CD1c-positive myeloid dendritic cell (primary cell): ENCODE measurements around the gene ZDHHC1.

Experiments
- DNase-seq: peaks from one replicate; pipeline ENCODE4 v3.0.0-alpha.2; 2016; ENCODE audit errors: extremely low spot score

The ZDHHC1 gene

DNA sequence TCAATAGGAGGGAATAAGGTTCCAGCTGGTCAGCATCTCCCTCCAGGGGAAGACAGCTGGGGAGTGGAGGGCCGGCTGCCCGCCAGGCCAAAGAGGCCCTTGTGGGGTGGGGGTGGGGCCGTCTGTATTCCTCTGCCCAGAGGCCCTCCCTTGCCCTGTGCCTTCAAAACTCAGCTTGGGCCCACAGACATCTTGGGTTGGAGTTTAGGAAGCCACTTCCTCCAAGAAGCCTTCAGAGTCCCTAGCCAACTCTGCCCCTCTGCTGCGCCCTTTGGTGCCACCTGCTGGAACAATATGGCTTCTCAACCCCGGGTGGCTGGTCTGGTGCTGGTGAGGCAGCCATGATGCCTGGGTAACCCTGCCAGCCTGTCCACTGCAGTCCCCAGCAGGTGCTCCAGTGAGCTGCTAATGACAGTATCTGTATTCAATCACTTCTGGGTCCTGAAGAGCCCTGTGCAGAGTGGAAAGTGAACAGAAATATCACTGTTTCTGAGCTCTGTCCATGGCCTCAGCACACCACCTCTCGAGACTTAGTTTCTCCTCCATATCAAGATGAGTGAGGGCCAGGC, 31.3 kb upstream of the ZDHHC1 start:
- DNase-seq, result peak; percentile 81

DNA sequence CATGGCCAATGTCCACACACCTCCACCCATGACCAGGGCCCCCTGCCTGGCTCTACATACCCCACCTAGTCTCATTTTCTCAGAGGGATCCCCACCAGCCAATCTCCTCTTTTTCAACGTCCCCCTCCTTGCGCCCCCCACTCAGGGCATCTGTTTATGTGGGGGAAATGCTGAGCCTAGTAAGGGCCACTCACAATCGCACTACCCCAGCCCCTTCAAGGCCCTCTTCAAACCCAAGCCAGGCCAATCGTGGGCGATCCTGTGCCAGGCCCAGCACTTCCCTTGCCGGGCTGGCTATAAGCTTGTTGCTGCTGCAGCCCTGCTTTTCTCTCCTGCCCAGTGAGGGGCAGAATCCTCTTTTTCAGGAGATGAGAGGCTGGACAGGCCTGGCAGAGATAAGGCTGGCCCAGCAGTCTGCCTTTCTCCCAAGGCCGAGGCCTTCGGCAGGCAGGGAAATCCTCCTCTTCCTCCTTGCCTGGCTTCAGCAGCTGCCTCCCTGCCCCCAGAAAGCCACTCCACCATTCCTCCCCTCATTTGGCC, 30.8 kb upstream of the ZDHHC1 start:
- DNase-seq, result no peak

DNA sequence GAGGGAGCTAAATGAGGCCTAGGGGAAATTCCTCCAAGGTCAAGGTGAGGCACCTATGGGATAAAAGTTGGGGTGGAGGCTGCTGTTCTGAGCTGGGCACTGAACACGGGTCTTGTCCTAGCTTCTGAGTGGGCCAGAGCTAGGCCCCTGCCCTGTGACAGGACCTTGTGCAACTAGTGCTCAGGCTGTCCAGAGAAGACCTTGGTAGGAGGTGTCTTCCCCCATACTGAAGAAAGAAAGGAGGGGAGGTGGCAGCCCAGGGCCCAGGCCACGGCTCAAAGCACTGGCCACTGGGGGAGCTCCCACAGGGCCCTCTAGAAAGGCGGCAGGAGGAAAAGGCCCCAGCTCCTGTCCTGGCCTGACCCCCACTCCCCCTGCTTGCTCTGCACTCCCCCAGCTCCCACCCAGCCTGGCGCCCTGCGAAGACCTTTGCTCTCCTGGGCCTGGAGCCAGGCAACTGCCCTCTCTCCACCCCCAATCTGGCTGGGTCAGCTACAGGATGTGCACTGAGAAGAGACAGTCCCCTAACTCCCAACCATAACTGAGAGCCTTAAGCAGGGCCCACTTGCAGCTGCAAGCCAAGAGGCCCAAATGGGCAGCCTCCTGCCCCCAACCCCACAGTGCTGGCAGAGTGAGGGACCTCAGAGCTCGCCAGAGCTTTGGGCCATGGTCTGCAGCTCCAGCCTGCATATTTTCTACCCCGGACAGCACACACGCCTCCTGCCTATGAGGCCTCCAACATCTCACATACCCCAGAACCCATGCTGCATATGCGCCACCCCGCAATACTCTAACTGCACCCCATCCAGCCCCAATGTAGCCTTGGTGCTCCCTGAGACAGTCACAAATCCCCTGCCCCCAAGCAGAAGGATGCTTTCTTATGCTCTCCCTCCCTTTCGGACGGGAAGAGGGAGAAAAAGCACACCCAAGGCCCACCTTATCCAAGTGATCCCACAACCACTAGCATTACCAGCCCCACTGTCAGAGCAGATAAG, 29.9 kb upstream of the ZDHHC1 start:
- DNase-seq, result no peak

DNA sequence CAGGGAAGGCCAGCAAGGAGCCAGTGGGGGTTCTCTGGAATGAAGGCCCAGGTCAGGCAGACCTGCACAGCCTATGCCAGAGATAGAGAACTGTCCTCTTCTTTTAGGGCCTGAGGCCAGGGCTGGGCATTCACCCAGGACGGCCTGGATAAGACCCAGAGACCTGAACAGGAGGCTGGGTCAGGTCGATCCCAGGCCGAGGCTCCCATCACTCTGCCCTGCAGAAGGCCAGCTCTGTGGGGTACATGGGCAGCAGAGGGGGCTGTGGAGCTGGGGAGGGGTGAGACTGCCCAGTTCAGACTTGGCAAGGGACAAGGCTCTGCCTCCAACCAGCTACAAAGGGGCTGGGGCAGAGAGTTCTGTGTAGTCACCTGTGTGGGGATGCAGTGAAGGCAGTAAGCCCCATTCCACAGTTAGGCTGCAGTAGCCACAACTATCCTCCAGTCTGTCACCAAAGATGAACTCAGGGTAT, 29.2 kb upstream of the ZDHHC1 start:
- DNase-seq, result no peak

DNA sequence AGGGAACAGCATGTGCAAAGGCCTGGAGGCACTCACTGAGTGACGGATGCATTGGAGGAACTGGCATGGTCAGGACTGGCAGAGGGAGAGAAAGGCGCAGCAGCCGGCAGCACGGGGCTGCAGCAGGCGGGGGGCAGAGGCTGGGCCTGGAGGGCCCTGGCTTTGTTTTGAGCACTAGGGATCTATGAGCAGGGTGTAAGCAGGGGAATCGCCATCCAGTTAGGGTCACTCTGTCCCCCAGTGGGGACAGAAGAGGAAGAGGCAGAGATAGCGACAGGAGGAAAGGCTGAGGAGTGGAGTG, 28.8 kb upstream of the ZDHHC1 start:
- no peak for DNase-seq

DNA sequence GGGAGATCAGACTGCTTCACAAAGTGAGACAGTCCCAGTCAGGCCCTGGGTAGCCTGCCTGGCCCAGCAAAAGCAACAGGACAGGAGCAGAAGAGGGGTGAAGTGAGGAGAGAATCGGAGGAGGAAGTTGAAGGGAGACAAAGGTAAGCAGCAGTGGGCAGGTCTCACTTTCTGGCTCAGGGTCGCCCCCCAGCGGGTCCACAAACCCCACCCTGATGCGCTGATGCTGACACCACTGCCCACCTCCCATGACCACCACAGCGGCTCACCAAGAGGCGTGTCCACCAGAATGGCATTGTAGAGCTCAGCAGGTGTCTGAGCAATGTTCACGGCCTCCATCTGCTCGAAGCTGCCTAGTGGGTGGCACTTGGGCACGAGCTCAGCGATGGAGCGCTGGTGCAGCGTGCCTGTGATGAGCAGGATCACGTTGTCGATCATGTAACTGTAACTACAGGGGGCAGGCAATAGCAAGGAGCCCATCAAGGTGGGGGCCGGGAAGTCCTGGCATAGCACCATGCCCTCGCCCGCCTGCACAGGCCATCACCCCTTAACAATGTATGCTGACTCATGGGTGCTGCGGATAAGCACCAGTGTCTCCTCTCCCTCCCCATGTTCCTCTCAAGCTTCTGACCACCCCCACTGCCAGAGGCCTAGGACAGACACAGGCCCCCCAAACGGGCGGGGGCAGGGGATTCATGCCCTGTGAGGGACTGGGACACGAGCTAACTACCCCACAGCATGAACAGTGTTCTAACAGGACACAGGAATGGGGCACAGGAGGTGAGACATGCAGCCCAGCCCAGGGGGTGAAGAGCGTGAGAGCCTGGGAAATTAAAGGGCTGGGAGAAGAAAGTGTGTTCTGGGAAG, 28.2 kb upstream of the ZDHHC1 start:
- DNase-seq, result no peak

DNA sequence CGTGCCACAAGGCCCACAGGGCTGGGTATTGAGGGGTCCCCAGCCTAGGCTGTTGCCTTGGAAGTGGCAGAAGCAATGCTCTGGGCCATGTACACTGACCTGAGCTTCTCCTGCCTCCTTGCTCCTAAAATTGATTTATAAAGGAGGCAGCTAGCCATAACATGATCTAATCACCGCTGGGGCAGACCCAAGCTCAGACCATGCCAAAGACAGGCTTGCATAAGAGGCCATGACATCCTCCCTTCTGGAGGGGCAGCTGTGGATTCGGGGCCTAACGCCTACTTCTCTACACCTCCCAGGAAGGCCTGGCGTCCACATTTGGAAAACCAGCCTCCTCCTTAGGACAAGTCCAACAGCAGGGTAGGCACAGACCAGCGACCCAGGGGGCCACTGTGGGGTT, 27.0 kb upstream of the ZDHHC1 start:
- no peak for DNase-seq

DNA sequence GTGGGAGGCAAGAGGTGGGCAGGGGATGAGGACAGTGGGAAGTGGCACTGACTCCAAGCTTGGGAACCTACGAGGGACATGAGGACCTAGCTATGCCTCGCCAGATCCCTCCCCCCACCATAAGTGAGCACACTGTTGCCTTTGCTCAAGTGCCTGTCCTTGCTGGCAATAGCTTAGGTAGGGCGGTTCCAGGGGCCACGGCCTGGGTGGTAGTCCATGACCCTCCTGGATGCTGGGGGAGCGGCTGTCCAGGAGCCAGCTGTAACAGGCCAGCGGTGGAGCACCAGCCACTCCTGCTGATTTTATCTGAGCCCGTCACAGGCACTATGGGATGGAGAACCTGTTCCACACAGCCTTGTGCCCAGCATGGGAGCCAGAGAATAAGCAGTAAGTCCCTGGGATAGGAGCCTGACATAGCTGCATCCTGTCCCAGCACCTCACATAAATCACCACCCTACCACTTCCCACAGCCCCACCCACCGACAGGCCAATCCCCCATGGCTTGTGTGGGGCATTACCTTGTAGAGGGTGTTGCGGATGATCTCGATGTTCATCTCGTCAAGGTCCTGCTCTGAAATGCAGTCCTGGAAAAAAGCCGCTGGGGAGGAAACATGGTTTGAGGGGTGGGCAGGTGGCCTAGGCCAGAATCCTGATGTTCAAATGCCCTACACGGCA, 26.4 kb upstream of the ZDHHC1 start:
- DNase-seq, result no peak

DNA sequence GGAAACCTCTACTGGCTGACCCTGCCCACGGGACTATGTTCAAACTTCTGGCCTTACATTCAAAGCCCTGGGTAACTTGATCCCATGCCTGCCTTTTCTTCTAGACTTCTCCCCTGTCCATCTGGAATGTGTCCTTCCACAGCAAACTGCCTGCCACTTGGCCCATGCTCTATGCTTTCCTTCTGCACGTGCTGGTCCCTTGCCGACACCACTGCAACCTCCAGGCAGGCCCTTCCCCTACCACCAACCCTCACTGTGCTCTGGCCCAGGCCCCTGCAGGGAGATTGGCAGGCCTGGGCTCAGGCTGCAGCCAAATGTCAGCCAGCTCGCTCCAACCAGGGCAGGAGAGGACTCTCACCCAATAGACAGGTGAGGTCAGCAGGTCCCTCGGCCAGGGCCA, 25.6 kb upstream of the ZDHHC1 start:
- DNase-seq, result no peak

DNA sequence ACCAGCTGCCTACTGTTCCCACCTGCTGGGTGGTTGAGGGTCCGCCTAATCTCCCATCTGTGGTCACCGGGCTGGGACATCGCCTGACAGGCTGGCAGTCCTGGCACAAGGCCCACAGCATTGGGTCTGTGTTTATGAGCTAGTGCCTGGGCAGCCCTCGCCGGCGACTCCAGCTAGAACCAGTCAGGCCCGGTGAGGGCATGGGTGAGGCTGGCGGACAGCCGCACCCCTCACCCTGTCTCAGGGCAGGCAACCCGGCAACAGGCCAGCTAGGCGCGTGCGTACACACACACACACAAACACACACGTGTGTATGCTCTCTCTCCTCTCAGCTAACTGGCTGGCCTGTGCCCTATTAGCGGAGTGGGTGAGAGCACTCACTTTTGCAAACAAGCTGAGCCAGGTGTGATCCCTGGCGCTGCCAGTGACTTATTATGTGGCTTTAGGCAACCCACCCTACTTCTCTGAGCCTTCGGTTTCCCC, 25.0 kb upstream of the ZDHHC1 start:
- DNase-seq, result no peak

DNA sequence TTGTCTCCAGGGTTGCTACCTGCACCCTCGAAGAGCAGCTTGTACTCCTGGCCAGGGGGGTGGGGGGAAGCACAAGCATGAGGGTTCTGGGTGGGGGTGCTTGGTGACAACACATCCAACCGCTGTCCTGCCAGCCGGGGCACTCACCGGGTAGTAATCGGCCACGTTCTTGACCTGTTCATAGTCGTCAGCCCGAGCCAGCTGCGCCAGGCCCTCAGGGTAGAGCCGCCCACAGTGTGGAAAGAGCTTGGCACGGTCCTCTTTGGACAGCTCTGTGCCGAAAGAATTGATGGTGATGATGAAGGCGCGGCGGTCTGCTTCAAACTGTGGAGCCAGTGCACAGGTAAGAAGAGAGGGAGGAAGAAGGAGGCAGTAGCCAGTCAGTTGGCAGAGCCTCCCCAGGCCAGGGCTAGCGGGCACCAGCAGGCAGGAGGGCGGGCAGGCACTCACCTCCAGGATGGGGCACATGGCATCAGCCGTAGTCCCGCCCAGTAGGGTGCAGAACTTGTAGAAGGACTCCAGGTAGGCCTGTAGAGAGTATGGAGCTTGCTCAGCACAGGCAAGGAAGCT, 22.6 kb upstream of the ZDHHC1 start:
- no peak for DNase-seq

DNA sequence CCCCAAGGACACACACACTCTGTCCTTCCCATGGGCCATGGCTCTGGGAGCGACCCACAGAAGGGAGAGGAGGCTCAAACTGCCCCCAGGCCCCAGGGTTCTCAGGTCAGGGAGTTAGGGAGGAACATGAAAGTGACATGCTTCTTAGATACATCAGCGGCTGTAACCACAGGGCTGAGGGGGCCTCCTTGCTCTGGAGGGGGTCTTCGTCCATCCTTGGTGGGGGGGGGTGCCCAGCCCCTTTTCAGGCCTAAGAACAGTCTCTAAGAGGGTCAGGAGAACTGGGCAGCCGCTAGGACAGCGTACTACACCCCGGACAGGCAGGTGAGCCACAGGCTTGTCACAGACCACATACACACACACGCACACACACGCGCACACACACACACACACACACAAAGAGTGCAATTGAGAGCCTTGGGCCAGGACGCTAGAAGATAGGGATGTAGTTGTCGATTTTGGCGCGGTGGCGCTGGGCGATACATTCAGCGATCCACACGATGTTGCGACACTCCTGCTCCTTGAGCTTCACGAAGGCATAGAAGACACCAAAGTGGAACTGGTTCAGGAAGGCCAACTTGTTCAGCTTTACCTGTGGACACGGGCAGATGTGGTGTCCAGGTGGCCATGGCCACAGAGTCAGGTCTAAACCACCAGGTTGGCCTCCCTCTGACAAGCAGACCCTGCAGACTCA, 22.0 kb upstream of the ZDHHC1 start:
- DNase-seq, result no peak

DNA sequence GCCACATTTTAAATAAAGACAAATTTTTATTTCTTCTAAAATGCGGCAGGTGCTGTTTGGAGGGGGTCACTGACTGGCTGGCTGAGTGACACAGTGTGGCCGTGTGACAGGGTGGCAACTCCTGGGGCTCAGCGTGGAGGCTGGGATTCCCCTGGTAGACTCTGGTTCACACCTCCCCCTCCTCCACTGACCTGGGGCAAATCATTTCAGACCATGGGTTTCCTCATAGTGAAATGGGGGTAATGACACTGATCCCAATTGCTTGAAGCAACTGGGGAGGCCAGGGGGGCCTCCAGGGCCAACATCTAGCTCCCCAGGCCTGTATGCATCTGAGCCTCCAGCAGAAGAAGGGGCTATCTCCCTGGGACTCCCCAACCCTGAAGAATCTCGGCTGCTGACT, 21.2 kb upstream of the ZDHHC1 start:
- no peak for DNase-seq

DNA sequence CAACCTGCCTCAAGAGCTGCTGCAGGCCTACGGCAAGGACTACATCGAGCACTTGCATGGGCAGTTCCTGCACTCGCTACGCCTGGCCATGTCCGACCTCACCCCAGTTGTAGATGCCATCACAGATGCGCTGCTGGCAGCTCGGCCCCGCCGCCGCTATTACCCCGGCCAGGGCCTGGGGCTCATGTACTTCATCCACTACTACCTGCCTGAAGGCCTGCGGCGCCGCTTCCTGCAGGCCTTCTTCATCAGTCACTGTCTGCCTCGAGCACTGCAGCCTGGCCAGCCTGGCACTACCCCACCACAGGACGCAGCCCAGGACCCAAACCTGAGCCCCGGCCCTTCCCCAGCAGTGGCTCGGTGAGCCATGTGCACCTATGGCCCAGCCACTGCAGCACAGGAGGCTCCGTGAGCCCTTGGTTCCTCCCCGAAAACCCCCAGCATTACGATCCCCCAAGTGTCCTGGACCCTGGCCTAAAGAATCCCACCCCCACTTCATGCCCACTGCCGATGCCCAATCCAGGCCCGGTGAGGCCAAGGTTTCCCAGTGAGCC, 20.4 kb upstream of the ZDHHC1 start:
- DNase-seq, result no peak

DNA sequence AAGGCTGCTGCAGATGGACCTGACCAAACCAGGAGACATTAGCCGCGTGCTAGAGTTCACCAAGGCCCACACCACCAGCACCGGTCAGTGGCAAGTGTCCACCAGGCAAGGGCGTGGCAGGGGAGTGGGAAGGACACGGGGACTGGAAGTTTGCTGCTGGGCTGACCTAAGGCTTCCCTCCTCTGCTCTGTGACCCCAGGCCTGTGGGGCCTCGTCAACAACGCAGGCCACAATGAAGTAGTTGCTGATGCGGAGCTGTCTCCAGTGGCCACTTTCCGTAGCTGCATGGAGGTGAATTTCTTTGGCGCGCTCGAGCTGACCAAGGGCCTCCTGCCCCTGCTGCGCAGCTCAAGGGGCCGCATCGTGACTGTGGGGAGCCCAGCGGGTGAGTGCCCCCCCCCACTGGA, 19.5 kb upstream of the ZDHHC1 start:
- no peak for DNase-seq

DNA sequence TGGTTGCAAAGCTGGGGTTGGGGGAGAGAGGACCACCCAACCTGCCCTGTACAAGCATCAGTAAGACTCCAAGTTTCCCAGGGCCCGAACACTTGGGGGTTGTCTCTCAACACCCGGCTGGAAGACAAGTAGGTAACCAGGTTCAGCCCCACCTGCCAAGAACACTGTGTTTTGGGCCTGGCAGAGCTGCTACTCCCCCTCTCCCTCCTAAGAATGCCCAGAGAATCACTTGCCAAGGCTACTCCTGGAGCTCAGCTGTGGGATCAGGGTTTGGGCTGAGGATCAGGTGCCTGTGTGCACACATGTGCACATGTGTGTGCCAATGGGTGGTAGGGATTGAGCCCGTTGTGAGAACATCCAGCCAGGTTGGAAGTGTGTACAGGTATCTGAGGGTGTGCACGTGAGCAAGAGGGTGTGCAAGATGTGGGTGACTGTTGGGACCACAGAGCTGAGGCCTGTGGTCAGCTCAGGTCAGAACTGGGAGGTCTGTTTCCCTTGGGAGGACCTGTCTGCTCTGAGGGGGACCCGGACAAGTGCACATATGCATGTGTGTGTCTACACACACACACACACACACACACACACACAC, 16.9 kb upstream of the ZDHHC1 start:
- no peak for DNase-seq

DNA sequence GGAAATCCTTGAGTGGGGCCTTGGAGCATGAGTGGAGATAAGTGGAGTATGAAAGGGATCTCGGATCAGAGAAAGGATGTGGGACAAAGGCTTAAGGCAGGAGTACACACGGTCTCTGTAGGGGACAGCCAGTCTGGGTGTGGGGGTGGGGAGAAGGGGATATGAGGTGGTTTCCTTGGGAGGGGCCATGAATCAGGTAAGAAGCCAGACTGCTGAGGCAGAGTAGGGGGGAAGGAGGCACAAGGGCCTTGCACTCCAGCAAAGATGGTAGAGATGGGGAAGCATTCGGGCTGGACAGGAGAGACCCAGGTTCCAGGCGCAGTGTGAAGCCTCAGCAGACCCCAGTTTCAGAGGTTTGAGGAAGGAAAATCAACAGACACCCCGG, 16.2 kb upstream of the ZDHHC1 start:
- no peak for DNase-seq

DNA sequence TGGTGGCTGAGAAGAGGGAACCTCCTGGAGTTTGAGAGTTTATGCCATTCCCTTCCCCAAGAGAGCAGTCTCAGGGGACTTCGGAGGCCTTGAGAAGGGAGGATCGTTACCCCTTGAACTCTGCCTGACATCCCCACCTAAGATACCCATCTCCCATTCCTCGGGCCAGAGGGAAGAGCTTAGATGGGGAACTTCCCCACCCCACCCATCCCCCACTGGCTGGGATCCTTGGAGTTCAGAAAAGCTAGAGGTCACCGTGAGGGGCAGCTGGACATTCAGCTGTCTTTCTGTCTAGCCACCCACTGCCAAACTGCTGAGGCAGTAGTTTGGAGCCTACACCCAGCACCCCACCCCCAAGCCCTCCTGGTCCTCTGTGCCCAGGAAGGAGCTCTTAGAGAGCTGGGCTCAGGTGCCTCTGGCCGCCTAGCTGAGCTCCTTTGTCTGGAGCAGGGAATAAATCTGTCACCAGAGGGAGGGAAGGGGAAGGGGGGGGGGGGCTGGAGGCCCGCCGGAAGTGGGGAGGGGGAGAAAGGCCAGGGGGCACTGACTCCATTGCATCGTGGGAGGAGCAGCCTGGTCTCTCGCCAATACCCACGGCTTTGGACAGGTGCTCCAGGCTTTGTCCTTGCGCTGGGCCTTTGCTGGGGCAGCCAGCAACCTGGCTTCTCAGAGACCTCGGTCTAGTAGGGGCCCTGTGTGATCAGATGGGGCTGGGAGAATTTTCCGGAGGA, 15.7 kb upstream of the ZDHHC1 start:
- DNase-seq, result no peak
